OCI-LY7 (cell line): ENCODE results near the gene NIM1K. TPM values are rescaled to one million over a fixed set of nuclear protein-coding genes. Genes with fewer than 3 reads are reported as not detected.
A peak's percentile ranks its signal among the peaks of the same experiment; 100 is the strongest.

ENCODE experiments used
- BruUV-seq: library from RNA; stranded (reverse); fragments of 400-500 nt; replicated peaks from 2 replicates; lab custom pipeline; 2021; lab: Mats Ljungman, UMichigan
- CTCF ChIA-PET: fragments of 300-600 bp; sonication (Branson Sonifier 250); formaldehyde crosslinking; loops from one replicate; lab custom pipeline; 2022; ENCODE audit warnings: antibody characterized with exemption; ENCODE audit not compliant: unreplicated experiment; lab: Charles Lee
- POLR2A ChIA-PET: fragments of 300-600 bp; sonication (Branson Sonifier 250); formaldehyde crosslinking; loops from one replicate; lab custom pipeline; 2022; ENCODE audit warnings: antibody characterized with exemption; lab: Charles Lee
- DNase-seq: peaks from one replicate; pipeline ENCODE4 v3.0.0-alpha.2; 2015; ENCODE audit warnings: low spot score
- H2AFZ ChIP-seq: fragments of 200-600 bp; sonication (generic), shearing (Covaris generic); 2 replicates; pipeline ENCODE4 v1.6.1; 2014; ENCODE audit warnings: mild to moderate bottlenecking, antibody characterized with exemption, low read length, moderate library complexity
- H3K27ac ChIP-seq: fragments of 200-600 bp; sonication (generic); 2 replicates; pipeline ENCODE4 v1.5.1; 2014; ENCODE audit warnings: mixed run types, low read depth, mild to moderate bottlenecking, moderate library complexity, low read length, inconsistent platforms; ENCODE audit not compliant: poor library complexity, severe bottlenecking
- H3K36me3 ChIP-seq: fragments of 200-600 bp; sonication (generic); 2 replicates; pipeline ENCODE4 v1.6.1; 2014; ENCODE audit warnings: mild to moderate bottlenecking, antibody characterized with exemption, low read length, moderate library complexity, mixed read lengths; ENCODE audit not compliant: insufficient read depth
- H3K4me1 ChIP-seq: fragments of 200-600 bp; sonication (generic); 2 replicates; pipeline ENCODE4 v1.5.1; 2014; ENCODE audit warnings: mild to moderate bottlenecking, low read length; ENCODE audit not compliant: insufficient read depth, poor library complexity, severe bottlenecking
- H3K4me2 ChIP-seq: fragments of 200-600 bp; sonication (generic); 2 replicates; pipeline ENCODE4 v1.6.1; 2014; ENCODE audit warnings: mild to moderate bottlenecking, low read length
- H3K4me3 ChIP-seq: fragments of 200-600 bp; sonication (generic); 2 replicates; pipeline ENCODE4 v1.5.1; 2014; ENCODE audit warnings: mild to moderate bottlenecking, low read depth, low read length; ENCODE audit not compliant: poor library complexity, severe bottlenecking
- H3K79me2 ChIP-seq: fragments of 200-600 bp; sonication (generic); 2 replicates; pipeline ENCODE4 v1.6.1; 2016; ENCODE audit warnings: low read depth, mild to moderate bottlenecking, low read length, moderate library complexity, mixed read lengths; ENCODE audit not compliant: insufficient read depth
- H3K9me2 ChIP-seq: fragments of 200-600 bp; sonication (generic); 2 replicates; pipeline ENCODE4 v1.6.1; 2016; ENCODE audit warnings: mild to moderate bottlenecking, low read length, mixed read lengths; ENCODE audit not compliant: insufficient read depth
- H3K9me3 ChIP-seq: fragments of 200-600 bp; sonication (generic); 2 replicates; pipeline ENCODE4 v1.6.1; 2014; ENCODE audit warnings: mild to moderate bottlenecking, mixed run types, low read length, mixed read lengths
- H4K20me1 ChIP-seq: fragments of 200-600 bp; sonication (generic); 2 replicates; pipeline ENCODE4 v1.6.1; 2014; ENCODE audit warnings: mild to moderate bottlenecking, antibody characterized with exemption, low read length, moderate library complexity, mixed read lengths; ENCODE audit not compliant: insufficient read depth
- CTCF ChIP-seq: fragments of 200-600 bp; sonication (generic); conservative IDR thresholded peaks from 2 replicates; pipeline ENCODE4 v1.5.1; 2014; ENCODE audit warnings: mild to moderate bottlenecking, antibody characterized with exemption, low read length, moderate library complexity, mixed read lengths
- EZH2phosphoT487 ChIP-seq: fragments of 200-600 bp; sonication (generic); IDR thresholded peaks from 2 replicates; pipeline ENCODE4 v1.6.1; 2018; ENCODE audit warnings: low read depth, borderline replicate concordance, mild to moderate bottlenecking, mixed run types, antibody characterized with exemption, low read length, moderate library complexity, mixed read lengths
- intact Hi-C: fragments of 100-400 bp; cut with micrococcal nuclease; formaldehyde crosslinking; loops from one replicate; pipeline ENCODE4 v1.10.0; 2022; ENCODE audit not compliant: unreplicated experiment
- total RNA-seq, 2 experiments: library from RNA; depleted of rRNA in 1 of 2; stranded (reverse); fragments of >200 nt in 1 of 2; shearing (Covaris generic) in 1 of 2; gene quantifications; 2 replicates each; pipeline ENCODE4 v1.2.3, GENCODE V29; 2014 to 2022

NIM1K gene
- total RNA-seq, 2 experiments from 2014 or later: 0.41 to 0.68 TPM

DNA sequence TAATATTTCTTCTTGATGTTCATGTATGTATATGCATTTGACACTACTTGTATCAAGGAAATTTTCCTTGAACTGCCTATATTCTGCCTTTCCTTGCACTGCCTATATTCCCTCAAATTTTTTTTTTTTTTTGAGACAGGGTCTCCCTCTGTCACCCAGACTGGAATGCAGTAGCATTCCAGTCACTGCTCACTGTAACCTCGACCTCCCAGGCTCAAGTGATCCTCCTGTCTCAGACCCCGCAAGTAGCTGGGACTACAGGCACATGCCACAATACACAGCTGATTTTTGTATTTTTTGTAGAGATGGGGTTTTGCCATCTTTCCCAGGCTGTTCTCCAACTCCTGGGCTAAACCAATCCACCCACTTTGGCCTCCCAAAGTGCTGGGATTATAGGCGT lies 117.1 kb downstream of the NIM1K start:
- intact Hi-C loops: no loop called here
- H4K20me1 ChIP-seq: peaks cover 45% of the 10 kb centered on the region; the same call in 1 of the 2 replicates
- H3K9me2 ChIP-seq: no peaks in the 10 kb centered on the region
- no peak overlapping the region for H3K27ac ChIP-seq
- H3K79me2 ChIP-seq: peaks cover 89% of the 10 kb centered on the region
- H3K4me1 ChIP-seq: peaks cover 58% of the 10 kb centered on the region
- H3K9me3 ChIP-seq: no peaks in the 10 kb centered on the region
- H3K36me3 ChIP-seq: peaks cover 66% of the 10 kb centered on the region
- peak overlapping the region; percentile 72; the same call in 1 of the 2 replicates for H3K4me2 ChIP-seq
- ChIA-PET POLR2A (interaction anchor here (0.5 to 2.3 kb wide), 7 partner anchors 11 to 315 kb away, joined by 3 to 7 read pairs (median 3); no protein-coding TSS in a partner anchor), CTCF (no interaction called here)
- no TSS peak for BruUV-seq
- H2AFZ ChIP-seq: no peak overlapping the region
- no peak overlapping the region for H3K4me3 ChIP-seq
- TF ChIP-seq CTCF (no peak), EZH2phosphoT487 (no peak)
- DNase-seq: no peak

DNA sequence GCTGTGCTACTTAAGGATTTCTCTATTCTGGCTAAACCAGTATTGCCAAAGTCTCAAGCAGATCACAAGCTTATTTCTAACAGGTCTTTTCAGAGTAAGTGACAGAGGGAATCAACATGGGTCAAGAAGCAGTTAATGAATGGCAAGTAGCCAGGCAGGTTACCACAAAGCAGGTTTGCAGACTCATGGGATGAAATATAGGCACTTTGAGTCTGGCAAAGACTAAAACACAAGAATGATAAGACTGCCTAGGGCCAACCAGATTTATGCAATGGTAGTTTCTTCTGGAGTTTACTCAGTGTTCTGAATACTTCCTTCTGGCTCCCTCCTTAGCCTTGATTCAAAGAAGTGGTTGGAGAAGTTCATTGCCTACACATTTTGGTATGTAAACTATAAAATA lies 117.6 kb downstream of the NIM1K start:
- Histone ChIP-seq H2AFZ (no peak overlapping the region), H3K4me1 (peaks cover 63% of the 10 kb centered on the region), H3K36me3 (peaks cover 61% of the 10 kb centered on the region), H3K9me2 (no peaks in the 10 kb centered on the region), H3K9me3 (no peaks in the 10 kb centered on the region), H4K20me1 (peaks cover 45% of the 10 kb centered on the region; the same call in 1 of the 2 replicates), H3K4me3 (peak overlapping the region; percentile 23), H3K79me2 (peaks cover 84% of the 10 kb centered on the region), H3K4me2 (peak overlapping the region; percentile 72; the same call in 1 of the 2 replicates), H3K27ac (no peak overlapping the region)
- no peak for DNase-seq
- ChIA-PET POLR2A (interaction anchor here (0.6 to 2.3 kb wide), 5 partner anchors 12 to 316 kb away, joined by 3 to 7 read pairs (median 3); no protein-coding TSS in a partner anchor), CTCF (no interaction called here)
- intact Hi-C loops: loop anchor here (5.0 kb wide), 4 partner anchors 202 to 1407 kb away; partner anchors contain the start of genes PAIP1 and RIMOC1
- TF ChIP-seq CTCF: no peak
- no peak for TF ChIP-seq EZH2phosphoT487
- BruUV-seq: no TSS peak

- Histone ChIP-seq H4K20me1 (peaks cover 37% of the 10 kb centered on the region; the same call in 1 of the 2 replicates), H3K36me3 (peaks cover 47% of the 10 kb centered on the region), H3K27ac (peak overlapping the region; percentile 80), H3K79me2 (peaks cover 60% of the 10 kb centered on the region), H3K4me2 (peak overlapping the region; percentile 72), H2AFZ (no peak overlapping the region), H3K9me2 (no peaks in the 10 kb centered on the region), H3K4me1 (peaks cover 52% of the 10 kb centered on the region), H3K9me3 (no peaks in the 10 kb centered on the region), H3K4me3 (peak overlapping the region; percentile 94)
- CTCF ChIA-PET: no interaction called here
- TF ChIP-seq EZH2phosphoT487: no peak
- TF ChIP-seq CTCF: no peak
- intact Hi-C loops: loop anchor here (2.0 to 5.0 kb wide), 6 partner anchors 171 to 1410 kb away; partner anchors contain the start of genes PAIP1, RIMOC1 and TMEM267
- POLR2A ChIA-PET: interaction anchor here (0.6 to 3.6 kb wide), 9 partner anchors 9 to 421 kb away, joined by 3 to 34 read pairs (median 7); partner anchors contain the start of genes TMEM267 and ZNF131
- BruUV-seq: no TSS peak
- peak; percentile 20 for DNase-seq
These were observed 120.1 kb downstream of the NIM1K start for GRCh38 chr5:43312076-43312661.
